GM19372 (cell line): ENCODE results near the gene ZNF761.

Experiments used
- ATAC-seq: cut with Tn5 transposase; IDR thresholded peaks from one replicate; pipeline ENCODE4 v1.9.1; 2021; ENCODE audit warnings: mild to moderate bottlenecking, low read depth, moderate library complexity; ENCODE audit not compliant: unreplicated experiment

The ZNF761 gene

GRCh38 chr19:53504885-53505284 is 73.1 kb downstream of the ZNF761 start:
- ATAC-seq = no peak

- ATAC-seq = no peak
Observed at GRCh38 chr19:53506728-53507127, 74.9 kb downstream of the ZNF761 start.
